Mucosa of descending colon (tissue), 3 donors: Measurements from ENCODE around the gene DPP4. TPM values are rescaled to one million over a fixed set of nuclear protein-coding genes. Genes with fewer than 3 reads are reported as not detected.

Source experiments
- ATAC-seq: fragments of 200-7000 bp; cut with Tn5 transposase; one replicate; pipeline ENCODE4 v1.9.1; 2020; ENCODE audit warnings: mild to moderate bottlenecking, moderate library complexity
- DNase-seq, 3 donors: peaks; one replicate each; pipeline ENCODE4 v3.0.0-alpha.2; 2020
- H3K36me3 ChIP-seq: fragments of 200-600 bp; one replicate; pipeline ENCODE4 v1.8.0; 2021; ENCODE audit warnings: low read depth, mild to moderate bottlenecking
- H3K4me1 ChIP-seq: fragments of 200-600 bp; one replicate; pipeline ENCODE4 v1.8.0; 2021; ENCODE audit warnings: low read depth, mild to moderate bottlenecking
- H3K4me3 ChIP-seq: fragments of 200-600 bp; one replicate; pipeline ENCODE4 v1.8.0; 2021; ENCODE audit warnings: mild to moderate bottlenecking
- H3K9me3 ChIP-seq: fragments of 200-600 bp; one replicate; pipeline ENCODE4 v1.8.0; 2021; ENCODE audit warnings: mild to moderate bottlenecking
- CTCF ChIP-seq: fragments of 200-600 bp; IDR thresholded peaks from one replicate; pipeline ENCODE4 v1.8.0; 2022; ENCODE audit warnings: antibody characterized with exemption, mild to moderate bottlenecking
- intact Hi-C, 2 donors: fragments of 100-400 bp; cut with DNase I in 1 of 2; cut with micrococcal nuclease in 1 of 2; formaldehyde crosslinking; loops; one replicate each; pipeline versions ENCODE4 v1.11.0 to v1.11.1; 2022; cut with DNase I, micrococcal nuclease
- total RNA-seq, 3 donors: library from RNA; stranded (reverse); fragmentation: NEBNext Ultra II Directional in 2 of 3; extraction: Animal tissue kit (Norgen Biotek cat#: 25700) in 2 of 3; gene quantifications; one replicate each; pipeline versions ENCODE4 v1.2.1 to v1.2.4, GENCODE V29; 2021 to 2023
- donor health status: DM: no; HTN: no; CAD: no; lungs with moderate emphysema.
- donor health status: DM: no; HTN: no; CAD: no.
- donor health status: DM: no; HTN: yes; CAD: no.

DPP4 gene
- total RNA-seq, 3 donors from 2014 or later: 11.4 to 18.3 (median 12.0) TPM

DNA sequence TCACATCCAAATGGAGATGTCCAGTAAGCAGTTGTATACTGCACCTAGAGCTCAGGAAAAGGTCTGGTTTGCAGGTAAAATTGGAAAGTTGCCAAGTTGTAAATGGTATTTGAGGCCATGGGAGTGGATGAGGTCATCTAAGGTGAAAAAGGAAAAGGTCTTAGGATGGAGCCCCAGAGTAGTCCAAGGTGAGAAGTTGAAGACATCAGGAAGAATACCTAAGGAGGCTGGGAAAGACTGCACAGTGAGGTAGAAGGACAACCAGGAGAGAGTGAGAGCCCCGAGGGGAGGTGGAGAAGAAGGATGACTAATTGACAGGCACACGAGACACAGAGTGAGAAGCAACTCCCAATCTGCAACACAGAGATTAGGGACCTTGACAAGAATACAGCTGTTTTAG is 10.7 kb downstream of the DPP4 start:
- H3K36me3 ChIP-seq: no peaks in the 10 kb centered on the region
- H3K4me1 ChIP-seq: peaks cover 7% of the 10 kb centered on the region
- no peak overlapping the region for H3K4me3 ChIP-seq
- ATAC-seq (no peak), DNase-seq (no peak)
- no peak for TF ChIP-seq CTCF
- H3K9me3 ChIP-seq: no peaks in the 10 kb centered on the region
- intact Hi-C loops: no loop called here

DNA sequence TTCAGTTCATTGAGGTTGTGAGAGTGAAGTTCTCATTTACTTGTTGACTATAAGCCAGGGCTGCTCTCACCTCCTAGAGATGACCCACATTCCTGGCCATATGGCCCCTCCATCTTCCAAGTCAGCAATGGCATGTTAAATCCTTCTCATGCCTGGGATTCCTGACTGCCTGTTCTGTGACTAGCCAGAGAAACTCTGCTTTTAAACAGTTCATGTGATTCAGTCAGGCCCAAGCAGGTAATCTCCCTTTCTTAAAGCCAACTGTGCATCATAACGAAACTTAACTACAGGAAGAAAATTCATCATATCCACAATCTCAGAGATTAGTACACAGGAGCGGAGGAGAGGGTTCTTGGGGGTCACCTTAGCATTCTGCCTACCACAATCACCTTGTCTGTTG is 11.5 kb downstream of the DPP4 start:
- Histone ChIP-seq H3K36me3 (no peaks in the 10 kb centered on the region), H3K9me3 (peaks cover 6% of the 10 kb centered on the region), H3K4me1 (peaks cover 5% of the 10 kb centered on the region), H3K4me3 (no peak overlapping the region)
- no peak for TF ChIP-seq CTCF
- ATAC-seq (no peak), DNase-seq (no peak)
- intact Hi-C loops: no loop called here

DNA sequence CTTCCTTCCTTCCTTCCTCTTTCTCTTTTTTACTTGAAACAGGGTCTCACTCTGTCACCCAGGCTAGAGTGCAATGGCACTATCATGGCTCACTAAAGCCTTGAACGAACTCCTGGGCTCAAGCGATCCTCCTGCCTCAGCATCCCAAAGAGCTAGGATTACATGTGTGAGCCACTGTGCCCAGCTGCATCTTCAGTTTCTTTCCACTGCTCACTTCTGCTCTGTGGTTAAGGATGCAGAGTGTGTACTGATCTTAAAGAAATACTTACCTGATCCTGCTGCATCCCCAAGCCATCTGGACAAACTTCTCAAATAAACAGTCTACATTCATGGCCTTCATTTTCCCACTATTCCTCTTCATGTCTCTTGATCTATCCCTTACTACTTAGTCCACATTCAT is 13.0 kb downstream of the DPP4 start:
- Histone ChIP-seq H3K9me3 (peaks cover 15% of the 10 kb centered on the region), H3K4me3 (no peak overlapping the region), H3K4me1 (no peaks in the 10 kb centered on the region), H3K36me3 (no peaks in the 10 kb centered on the region)
- intact Hi-C loops: no loop called here
- no peak for TF ChIP-seq CTCF
- no peak for DNase-seq
- ATAC-seq: no peak

DNA sequence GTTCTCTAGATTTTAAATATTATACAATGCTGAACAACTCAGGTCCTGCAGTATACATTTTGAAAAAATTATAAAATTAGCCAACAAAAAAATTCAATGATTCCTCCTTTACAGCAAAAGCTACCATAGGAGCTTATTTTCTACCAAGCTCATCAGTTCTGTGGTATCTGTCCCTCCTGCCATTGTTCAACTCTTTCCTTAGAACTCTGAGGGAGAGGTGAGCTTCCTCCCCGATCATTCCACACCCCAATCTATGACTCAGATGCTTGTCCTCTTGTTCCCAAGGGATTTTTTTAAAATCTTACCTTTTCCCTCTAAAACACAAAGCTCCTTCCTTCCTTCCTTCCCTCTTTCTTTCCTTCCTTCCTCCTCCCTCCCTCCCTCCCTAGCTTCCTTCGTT is 13.5 kb downstream of the DPP4 start:
- H3K36me3 ChIP-seq: no peaks in the 10 kb centered on the region
- H3K9me3 ChIP-seq: peaks cover 15% of the 10 kb centered on the region
- H3K4me1 ChIP-seq: no peaks in the 10 kb centered on the region
- H3K4me3 ChIP-seq: no peak overlapping the region
- DNase-seq (no peak), ATAC-seq (no peak)
- intact Hi-C loops: no loop called here
- no peak for TF ChIP-seq CTCF

DNA sequence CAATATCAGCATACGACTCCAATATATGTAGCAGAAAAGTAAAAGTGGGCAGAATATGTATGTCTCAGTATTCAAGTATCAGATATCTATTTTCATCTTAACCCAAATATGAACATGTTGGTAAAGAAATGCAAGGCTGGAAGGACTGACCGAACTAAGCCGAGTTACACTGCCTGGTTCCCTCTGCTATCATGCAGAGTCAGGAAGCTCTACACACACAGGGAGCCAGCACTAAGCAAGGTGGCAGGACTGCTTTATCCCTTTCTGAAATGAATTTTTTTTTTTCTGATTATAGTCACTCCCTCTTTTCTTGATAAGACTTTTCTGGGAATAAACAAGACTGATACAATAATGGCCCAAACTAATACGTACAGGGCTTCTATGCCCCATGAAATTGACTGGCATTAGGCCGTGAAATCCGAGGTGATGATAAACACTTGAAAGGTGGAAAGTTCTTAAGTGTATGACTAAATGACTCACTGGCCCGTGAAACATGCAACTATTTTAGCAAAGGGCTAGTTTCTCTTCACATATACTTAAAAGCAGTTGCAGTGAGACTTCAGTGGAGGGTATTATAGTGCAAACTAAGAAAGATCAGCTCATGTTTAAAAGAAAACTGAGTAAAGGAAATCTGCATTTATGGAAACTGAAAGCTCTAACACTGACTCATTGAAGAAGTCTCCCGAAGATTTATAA is 14.9 kb downstream of the DPP4 start:
- Histone ChIP-seq H3K4me3 (no peak overlapping the region), H3K36me3 (no peaks in the 10 kb centered on the region), H3K9me3 (peaks cover 15% of the 10 kb centered on the region), H3K4me1 (no peaks in the 10 kb centered on the region)
- no peak for TF ChIP-seq CTCF
- ATAC-seq (no peak), DNase-seq (no peak)
- intact Hi-C loops: no loop called here

- no peak overlapping the region for H3K4me3 ChIP-seq
- intact Hi-C loops: no loop called here
- no peak for TF ChIP-seq CTCF
- peaks cover 15% of the 10 kb centered on the region for H3K9me3 ChIP-seq
- no peaks in the 10 kb centered on the region for H3K4me1 ChIP-seq
- ATAC-seq (no peak), DNase-seq (no peak)
- H3K36me3 ChIP-seq: no peaks in the 10 kb centered on the region
Measured at GRCh38 chr2:162057426-162057825, 16.6 kb downstream of the DPP4 start.
